Left colon (tissue), 2 donors: ENCODE results near the gene NAPB. TPM values are rescaled to one million over a fixed set of nuclear protein-coding genes. Genes with fewer than 3 reads are reported as not detected.

Experiments
- ATAC-seq: fragments of 200-7000 bp; cut with Tn5 transposase; one replicate; pipeline ENCODE4 v1.9.1; 2020; ENCODE audit warnings: mild to moderate bottlenecking, moderate library complexity
- DNase-seq, 2 donors: peaks; one replicate each; pipeline ENCODE4 v3.0.0-alpha.2; 2020
- intact Hi-C, 2 donors: fragments of 100-400 bp; cut with DNase I in 1 of 2; cut with micrococcal nuclease in 1 of 2; formaldehyde crosslinking; loops; one replicate each; pipeline versions ENCODE4 v1.11.2 to v1.14.0; 2022; cut with DNase I, micrococcal nuclease
- total RNA-seq, 2 donors: library from RNA; stranded (reverse); fragmentation: NEBNext Ultra II Directional; extraction: Animal tissue kit (Norgen Biotek cat#: 25700); gene quantifications; one replicate each; pipeline ENCODE4 v1.2.1, GENCODE V29; 2021
- donor health status: DM: no; HTN: no; CAD: no.
- donor health status: DM: yes; HTN: yes; CAD: no.

NAPB gene
- total RNA-seq, 2 donors from 2014 or later: 7.9 to 8.5 TPM

- peak; percentile 50 for ATAC-seq
- DNase-seq: no peak
- intact Hi-C loops: no loop called here
Observed at GRCh38 chr20:23336476-23336875, 84.8 kb downstream of the NAPB start.

- no peak for ATAC-seq
- intact Hi-C loops: no loop called here
- no peak for DNase-seq
Observed at GRCh38 chr20:23335521-23335920, 85.8 kb downstream of the NAPB start.

GRCh38 chr20:23334111-23334510 lies 87.2 kb downstream of the NAPB start:
- intact Hi-C loops: no loop called here
- no peak for ATAC-seq
- no peak for DNase-seq

- DNase-seq (no peak), ATAC-seq (no peak)
- intact Hi-C loops: no loop called here
Observed at GRCh38 chr20:23332467-23332866, 88.8 kb downstream of the NAPB start.

- DNase-seq (no peak), ATAC-seq (no peak)
- intact Hi-C loops: no loop called here
Observed at GRCh38 chr20:23331450-23332350, 89.6 kb downstream of the NAPB start.

GRCh38 chr20:23327617-23328333 lies 93.5 kb downstream of the NAPB start:
- ATAC-seq: no peak
- intact Hi-C loops: no loop called here
- DNase-seq: no peak

GRCh38 chr20:23326774-23327173 lies 94.5 kb downstream of the NAPB start:
- intact Hi-C loops: no loop called here
- ATAC-seq (no peak), DNase-seq (no peak)

- intact Hi-C loops: no loop called here
- no peak for DNase-seq
Observed at GRCh38 chr20:23325107-23325506, 96.2 kb downstream of the NAPB start.

More at GRCh38 chr20:23325107-23325506, 96.2 kb downstream of the NAPB start:
- no peak for ATAC-seq

Other genes starting within 250 kb of the NAPB start
- gene NXT1, start 70.7 kb downstream of the NAPB start, total RNA-seq: 10 to 100 TPM in 1 of 2 donors, 1 to 10 TPM in 1; 8.5 to 10.0 TPM
- gene GZF1, start 59.3 kb downstream of the NAPB start, total RNA-seq: 10 to 100 TPM in 1 of 2 donors, 1 to 10 TPM in 1; 8.3 to 10.2 TPM
- gene CSTL1, start 18.2 kb upstream of the NAPB start, total RNA-seq: not detected
- gene CST11, start 31.4 kb upstream of the NAPB start, total RNA-seq: not detected
- not detected for gene CST8, start 69.6 kb upstream of the NAPB start, total RNA-seq
- not detected for gene CST9L, start 147.0 kb upstream of the NAPB start, total RNA-seq
- not detected for gene CST9, start 184.4 kb upstream of the NAPB start, total RNA-seq
- gene CST3, start 216.5 kb upstream of the NAPB start, total RNA-seq: 1,000 to 10,000 TPM in 1 of 2 donors, 100 to 1,000 TPM in 1; 863 to 1,131 TPM